Cortex of kidney (tissue), 1 donor: ENCODE data around the gene COA1.
"Not testable (repeated sequence)": the region's sequence is repeated elsewhere in the genome, so short reads cannot be mapped to it uniquely, and the experiment has no call there.

ENCODE experiments used
- DNase-seq: peaks from one replicate; lab custom pipeline; 2025; lab: John Stamatoyannopoulos, UW

COA1 gene

GRCh38 chr7:43687866-43688265, 41.5 kb downstream of the COA1 start:
- not testable (repeated sequence) for DNase-seq

- DNase-seq, result no peak
These were observed 42.3 kb downstream of the COA1 start for GRCh38 chr7:43686991-43687390.

- no peak for DNase-seq
These were observed 48.6 kb downstream of the COA1 start for GRCh38 chr7:43680736-43681135.

GRCh38 chr7:43679210-43680068, 49.9 kb downstream of the COA1 start:
- DNase-seq, result no peak

- no peak for DNase-seq
These were observed 51.0 kb downstream of the COA1 start for GRCh38 chr7:43678315-43678714.

- no peak for DNase-seq
These were observed 51.5 kb downstream of the COA1 start for GRCh38 chr7:43677864-43678263.

GRCh38 chr7:43674559-43675436, 54.5 kb downstream of the COA1 start:
- no peak for DNase-seq

- not testable (repeated sequence) for DNase-seq
These were observed 55.9 kb downstream of the COA1 start for GRCh38 chr7:43673243-43673976.

GRCh38 chr7:43671521-43671920, 57.8 kb downstream of the COA1 start:
- no peak for DNase-seq

- DNase-seq, result no peak
These were observed 59.8 kb downstream of the COA1 start for GRCh38 chr7:43669286-43670081.

- DNase-seq, result no peak
These were observed 61.3 kb downstream of the COA1 start for GRCh38 chr7:43668035-43668434.

GRCh38 chr7:43666938-43667337, 62.4 kb downstream of the COA1 start:
- no peak for DNase-seq

GRCh38 chr7:43664681-43665080, 64.6 kb downstream of the COA1 start:
- no peak for DNase-seq

- no peak for DNase-seq
These were observed 69.2 kb downstream of the COA1 start for GRCh38 chr7:43660141-43660540.

- DNase-seq, result no peak
These were observed 69.8 kb downstream of the COA1 start for GRCh38 chr7:43659549-43659896.

GRCh38 chr7:43658718-43659548, 70.4 kb downstream of the COA1 start:
- no peak for DNase-seq

- DNase-seq, result no peak
These were observed 72.3 kb downstream of the COA1 start for GRCh38 chr7:43656997-43657396.

- no peak for DNase-seq
These were observed 73.7 kb downstream of the COA1 start for GRCh38 chr7:43655584-43655983.

GRCh38 chr7:43653891-43654504, 75.3 kb downstream of the COA1 start:
- no peak for DNase-seq

- DNase-seq, result no peak
These were observed 75.9 kb downstream of the COA1 start for GRCh38 chr7:43653466-43653865.
